NT2/D1 (cell line): ENCODE measurements around the gene DOCK2.

Experiments
- SUZ12 ChIP-seq: IDR thresholded peaks from 2 replicates; pipeline ENCODE4 v1.6.1; 2011; ENCODE audit not compliant: insufficient read length, insufficient read depth; ENCODE audit errors: extremely low read depth
- YY1 ChIP-seq: IDR thresholded peaks from 2 replicates; pipeline ENCODE4 v1.6.1; 2011; ENCODE audit not compliant: insufficient read length, insufficient read depth
- ZNF274 ChIP-seq: IDR thresholded peaks from 2 replicates; pipeline ENCODE4 v1.6.1; 2011; ENCODE audit warnings: mild to moderate bottlenecking, low read depth, low read length

- no peak for TF ChIP-seq ZNF274
- TF ChIP-seq SUZ12, result no peak
- no peak for TF ChIP-seq YY1
These were observed 31.0 kb downstream of the DOCK2 start for GRCh38 chr5:169667896-169668674.
